GM21390 (cell line): ENCODE results near the gene KNTC1.
"Not testable (repeated sequence)": the region's sequence is repeated elsewhere in the genome, so short reads cannot be mapped to it uniquely, and the experiment has no call there.

Source experiments
- ATAC-seq: cut with Tn5 transposase; IDR thresholded peaks from one replicate; pipeline ENCODE4 v1.9.1; 2021; ENCODE audit not compliant: unreplicated experiment

The KNTC1 gene

GRCh38 chr12:122646517-122647217 lies 119.6 kb downstream of the KNTC1 start:
- peak; percentile 75 for ATAC-seq

- no peak for ATAC-seq
These were observed 124.6 kb downstream of the KNTC1 start for GRCh38 chr12:122651520-122652224.

GRCh38 chr12:122653291-122653690 lies 126.2 kb downstream of the KNTC1 start:
- ATAC-seq = not testable (repeated sequence)

- ATAC-seq = no peak
These were observed 129.2 kb downstream of the KNTC1 start for GRCh38 chr12:122656298-122656697.

GRCh38 chr12:122659579-122659978 lies 132.5 kb downstream of the KNTC1 start:
- no peak for ATAC-seq

GRCh38 chr12:122661246-122661645 lies 134.2 kb downstream of the KNTC1 start:
- ATAC-seq = no peak

- ATAC-seq = no peak
These were observed 134.9 kb downstream of the KNTC1 start for GRCh38 chr12:122661938-122662337.

GRCh38 chr12:122665349-122665748 lies 138.3 kb downstream of the KNTC1 start:
- ATAC-seq = no peak

- ATAC-seq = no peak
These were observed 138.7 kb downstream of the KNTC1 start for GRCh38 chr12:122665759-122666158.

GRCh38 chr12:122668268-122668667 lies 141.2 kb downstream of the KNTC1 start:
- no peak for ATAC-seq

GRCh38 chr12:122669397-122670070 lies 142.5 kb downstream of the KNTC1 start:
- ATAC-seq = no peak

GRCh38 chr12:122672515-122672914 lies 145.5 kb downstream of the KNTC1 start:
- no peak for ATAC-seq
